MM.1S (cell line): Measurements from ENCODE around the gene ELK3.

Source experiments
- DNase-seq: peaks from one replicate; pipeline ENCODE4 v3.0.0-alpha.2; 2015
- H2AFZ ChIP-seq: fragments of 300-600 bp; sonication (generic); 2 replicates; pipeline ENCODE4 v1.6.0; 2016; ENCODE audit warnings: antibody characterized with exemption, low read length
- H3F3A ChIP-seq: fragments of 300-600 bp; sonication (generic); 2 replicates; pipeline ENCODE4 v1.6.1; 2016; ENCODE audit warnings: mild to moderate bottlenecking, antibody characterized with exemption, low read length, moderate library complexity, mixed read lengths; ENCODE audit not compliant: insufficient read depth
- H3K27ac ChIP-seq: fragments of 300-600 bp; sonication (generic); 2 replicates; pipeline ENCODE4 v1.5.1; 2016; ENCODE audit warnings: mild to moderate bottlenecking, low read length
- H3K27me3 ChIP-seq: fragments of 300-600 bp; sonication (generic); replicated peaks from 2 replicates; pipeline ENCODE4 v1.6.0; 2016; ENCODE audit warnings: low read length; ENCODE audit not compliant: insufficient read depth
- H3K36me3 ChIP-seq: fragments of 300-600 bp; sonication (generic); replicated peaks from 2 replicates; pipeline ENCODE4 v1.6.1; 2016; ENCODE audit warnings: mild to moderate bottlenecking, low read length, mixed read lengths; ENCODE audit not compliant: insufficient read depth
- H3K4me1 ChIP-seq: fragments of 300-600 bp; sonication (generic); 2 replicates; pipeline ENCODE4 v1.6.1; 2016; ENCODE audit warnings: low read length, mixed read lengths
- H3K4me2 ChIP-seq: fragments of 300-600 bp; sonication (generic); 2 replicates; pipeline ENCODE4 v1.6.0; 2016; ENCODE audit warnings: low read depth, low read length
- H3K4me3 ChIP-seq: fragments of 300-600 bp; sonication (generic); 2 replicates; pipeline ENCODE4 v1.5.1; 2016; ENCODE audit warnings: low read length, mixed read lengths
- H3K79me2 ChIP-seq: fragments of 300-600 bp; sonication (generic); 2 replicates; pipeline ENCODE4 v1.6.1; 2016; ENCODE audit warnings: mixed run types, low read length, mixed read lengths
- H3K9ac ChIP-seq: fragments of 300-600 bp; sonication (generic); 2 replicates; pipeline ENCODE4 v1.6.1; 2016; ENCODE audit warnings: low read length, mixed read lengths
- H3K9me2 ChIP-seq: fragments of 300-600 bp; sonication (generic); replicated peaks from 2 replicates; pipeline ENCODE4 v1.6.1; 2016; ENCODE audit warnings: mild to moderate bottlenecking, low read length, mixed read lengths; ENCODE audit not compliant: insufficient read depth
- H3K9me3 ChIP-seq: fragments of 300-600 bp; sonication (generic); replicated peaks from 2 replicates; pipeline ENCODE4 v1.6.1; 2016; ENCODE audit warnings: mild to moderate bottlenecking, low read length, mixed read lengths; ENCODE audit not compliant: insufficient read depth
- H4K20me1 ChIP-seq: fragments of 300-600 bp; sonication (generic); 2 replicates; pipeline ENCODE4 v1.6.1; 2016; ENCODE audit warnings: mild to moderate bottlenecking, low read length, moderate library complexity, mixed read lengths; ENCODE audit not compliant: insufficient read depth
- CTCF ChIP-seq: fragments of 300-600 bp; sonication (generic); IDR thresholded peaks from 2 replicates; pipeline ENCODE4 v1.5.1; 2016; ENCODE audit warnings: antibody characterized with exemption, low read length, mixed read lengths
- EZH2 ChIP-seq: fragments of 300-600 bp; sonication (generic); optimal IDR thresholded peaks from 2 replicates; pipeline ENCODE3; 2017; ENCODE audit warnings: low read depth, mild to moderate bottlenecking, antibody characterized with exemption, low read length, mixed read lengths
- EZH2phosphoT487 ChIP-seq: fragments of 300-600 bp; sonication (generic); IDR thresholded peaks from 2 replicates; pipeline ENCODE4 v1.6.1; 2018; ENCODE audit warnings: antibody characterized with exemption, low read length

The ELK3 gene

GRCh38 chr12:96233939-96234461, 39.8 kb downstream of the ELK3 start:
- Histone ChIP-seq H2AFZ (no peak overlapping the region), H4K20me1 (peaks cover 13% of the 10 kb centered on the region), H3K27ac (no peak overlapping the region), H3K4me1 (no peaks in the 10 kb centered on the region), H3K9ac (no peak overlapping the region), H3K4me2 (no peak overlapping the region), H3K4me3 (no peak overlapping the region), H3K9me3 (no peaks in the 10 kb centered on the region), H3K9me2 (no peaks in the 10 kb centered on the region), H3K79me2 (peaks cover 97% of the 10 kb centered on the region), H3F3A (no peaks in the 10 kb centered on the region), H3K27me3 (no peaks in the 10 kb centered on the region), H3K36me3 (no peaks in the 10 kb centered on the region)
- no peak for DNase-seq
- TF ChIP-seq EZH2 (no peak), CTCF (no peak), EZH2phosphoT487 (no peak)

DNA sequence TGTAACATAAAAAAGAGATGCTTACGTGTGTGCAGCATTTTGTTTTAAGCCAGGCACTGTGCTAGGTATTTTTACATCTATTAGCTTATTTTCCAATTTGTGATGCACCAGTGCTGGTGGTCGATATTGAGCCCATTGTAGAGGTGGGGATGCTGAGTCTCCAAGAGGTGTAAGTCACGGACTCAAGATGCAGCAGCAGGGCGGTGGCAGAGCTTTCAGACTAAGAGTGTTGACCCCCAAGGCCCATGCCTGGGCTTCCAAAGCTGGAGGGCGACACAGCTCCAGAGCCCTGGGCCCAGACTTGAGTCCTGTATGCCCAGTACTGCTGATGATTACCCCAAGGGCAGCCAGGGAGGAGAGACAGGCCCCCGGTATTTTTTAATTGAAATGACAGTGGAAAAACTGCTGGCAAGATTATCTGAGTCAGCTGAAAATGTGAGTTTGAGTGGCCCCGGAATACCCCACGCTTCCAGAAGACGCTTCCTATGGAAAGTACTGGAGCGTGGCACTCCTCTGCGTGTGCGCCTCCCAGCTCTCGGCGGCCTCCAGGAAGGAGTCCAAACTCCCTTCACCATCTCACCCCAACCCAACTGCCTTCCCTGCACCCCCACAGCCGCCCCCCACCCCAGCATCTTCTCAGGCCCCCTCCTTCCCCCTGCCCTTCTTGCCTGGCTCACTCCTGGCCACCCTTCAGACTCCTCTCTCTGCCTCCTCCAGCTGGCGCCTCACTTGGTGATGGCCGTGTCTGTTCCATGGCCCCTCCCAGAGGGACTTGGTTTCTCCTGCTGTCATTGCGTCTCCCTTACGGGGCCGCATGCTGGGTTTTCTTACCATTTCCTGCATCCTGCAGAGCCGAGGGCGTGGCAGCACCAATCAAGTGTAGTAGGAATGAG, 40.7 kb downstream of the ELK3 start:
- no peak for DNase-seq
- Histone ChIP-seq H3K4me3 (no peak overlapping the region), H3K9me3 (no peaks in the 10 kb centered on the region), H3K27me3 (no peaks in the 10 kb centered on the region), H4K20me1 (peaks cover 14% of the 10 kb centered on the region), H3K4me1 (no peaks in the 10 kb centered on the region), H3K36me3 (no peaks in the 10 kb centered on the region), H3K27ac (no peak overlapping the region), H2AFZ (no peak overlapping the region), H3K4me2 (no peak overlapping the region), H3K9ac (no peak overlapping the region), H3F3A (no peaks in the 10 kb centered on the region), H3K79me2 (peaks cover 97% of the 10 kb centered on the region), H3K9me2 (no peaks in the 10 kb centered on the region)
- TF ChIP-seq EZH2 (no peak), CTCF (no peak), EZH2phosphoT487 (no peak)

GRCh38 chr12:96235484-96235826, 41.3 kb downstream of the ELK3 start:
- Histone ChIP-seq H3K4me2 (no peak overlapping the region), H3K79me2 (peaks cover 97% of the 10 kb centered on the region), H3K9me2 (no peaks in the 10 kb centered on the region), H3F3A (no peaks in the 10 kb centered on the region), H3K4me3 (no peak overlapping the region), H3K9ac (no peak overlapping the region), H3K27me3 (no peaks in the 10 kb centered on the region), H3K4me1 (no peaks in the 10 kb centered on the region), H3K27ac (no peak overlapping the region), H2AFZ (no peak overlapping the region), H3K36me3 (no peaks in the 10 kb centered on the region), H3K9me3 (no peaks in the 10 kb centered on the region), H4K20me1 (peaks cover 20% of the 10 kb centered on the region)
- TF ChIP-seq EZH2 (no peak), EZH2phosphoT487 (no peak), CTCF (no peak)
- DNase-seq = no peak
